K562 (cell line): Measurements from ENCODE around the gene USHBP1. TPM values are rescaled to one million over a fixed set of nuclear protein-coding genes. Genes with fewer than 3 reads are reported as not detected.

ENCODE experiments used
- ARID1B ChIP-seq: fragments of 450-650 bp; IDR thresholded peaks from 2 replicates; pipeline ENCODE4 v1.6.1; 2016; ENCODE audit warnings: antibody characterized with exemption, mild to moderate bottlenecking, inconsistent platforms
- DMBX1 ChIP-seq: fragments of 250-450 bp; sonication (Bioruptor Pico); IDR thresholded peaks from 2 replicates; pipeline ENCODE4 v1.8.0; 2022; ENCODE audit warnings: inconsistent platforms, mild to moderate bottlenecking, moderate library complexity, borderline replicate concordance
- GATAD2B ChIP-seq: fragments of 450-650 bp; IDR thresholded peaks from 2 replicates; pipeline ENCODE4 v1.6.1; 2017; ENCODE audit warnings: mild to moderate bottlenecking, borderline replicate concordance
- GMEB1 ChIP-seq: fragments of 250-450 bp; sonication (Bioruptor Pico); IDR thresholded peaks from 2 replicates; pipeline ENCODE4 v1.4.0; 2020; ENCODE audit warnings: mild to moderate bottlenecking
- HDAC6 ChIP-seq: IDR thresholded peaks from 2 replicates; pipeline ENCODE4 v1.6.1; 2012; ENCODE audit warnings: low read depth, mild to moderate bottlenecking, control low read depth, inconsistent platforms, low read length, moderate library complexity
- HOXB6 ChIP-seq: fragments of 250-450 bp; sonication (Bioruptor Pico); IDR thresholded peaks from 2 replicates; pipeline ENCODE4 v1.5.1; 2022; ENCODE audit warnings: mild to moderate bottlenecking, borderline replicate concordance
- PRDM10 ChIP-seq: fragments of 450-650 bp; IDR thresholded peaks from 2 replicates; pipeline ENCODE4 v1.6.1; 2018; ENCODE audit not compliant: partially characterized antibody
- PRPF4 ChIP-seq: fragments of 200-400 bp; formaldehyde crosslinking; IDR thresholded peaks from one replicate; pipeline ENCODE4 v1.6.1; 2017; ENCODE audit warnings: low read length, low read depth, mild to moderate bottlenecking; ENCODE audit not compliant: insufficient read depth, poor library complexity, severe bottlenecking
- RHOXF2B ChIP-seq: fragments of 250-450 bp; sonication (Bioruptor Pico); conservative IDR thresholded peaks from 2 replicates; pipeline ENCODE4 v1.5.1; 2021
- SMARCC2 ChIP-seq: fragments of 450-650 bp; IDR thresholded peaks from 2 replicates; pipeline ENCODE4 v1.6.1; 2017; ENCODE audit warnings: antibody characterized with exemption, moderate library complexity, mild to moderate bottlenecking, low read depth
- SUPT5H ChIP-seq: fragments of 450-650 bp; IDR thresholded peaks from 2 replicates; pipeline ENCODE4 v1.6.1; 2016
- UBTF ChIP-seq, 2 experiments: IDR thresholded peaks; 2 replicates each; pipeline ENCODE4 v1.6.1; 2012; ENCODE audit warnings: improper control_type of control experiment in 2 of 2, low read depth in 2 of 2, low read length in 2 of 2, borderline replicate concordance in 1 of 2
- ZNF134 ChIP-seq: fragments of 250-450 bp; sonication (Bioruptor Pico); conservative IDR thresholded peaks from 2 replicates; pipeline ENCODE4 v1.4.0; 2020
- ZNF280B ChIP-seq: fragments of 250-450 bp; sonication (Bioruptor Pico); IDR thresholded peaks from 2 replicates; pipeline ENCODE4 v1.5.1; 2021; ENCODE audit warnings: mild to moderate bottlenecking
- polyA plus RNA-seq, 8 experiments: library from polyadenylated mRNA; depleted of rRNA in 4 of 8; stranded (reverse) in 5 of 8; unstranded in 3 of 8; fragments of >200 nt; fragmentation: Nextera tagmentation in 2 of 8; fragmentation: Illumina TruSeq in 1 of 8; extraction: Ambion mirVana in 2 of 8; extraction: Trizol in 1 of 8; gene quantifications; 2 replicates each; pipeline versions ENCODE4 v1.2.1 to v1.2.3, GENCODE V29; 2011 to 2014; ENCODE audit warnings: inconsistent platforms in 1 of 8, missing spikeins in 1 of 8
- total RNA-seq, 7 experiments: library from RNA; depleted of rRNA in 6 of 7; stranded (reverse); fragments of >200 nt in 6 of 7; fragmentation: Illumina TruSeq in 2 of 7; extraction: Trizol in 2 of 7; gene quantifications; 2 replicates each; pipeline versions ENCODE4 v1.2.1 to v1.2.3, GENCODE V29; 2011 to 2021; ENCODE audit warnings: low replicate concordance in 1 of 7

USHBP1 gene
- total and polyA plus RNA-seq, 9 of the 15 experiments (the other 6 are each of a cell fraction or from before 2014, with no cell fraction given): 0.03 to 0.10 (median 0.05) TPM; not detected in 5

GRCh38 chr19:17282488-17283125 is 18.1 kb upstream of the USHBP1 start (continued):
- no peak for TF ChIP-seq ZNF134
- no peak for TF ChIP-seq GATAD2B
- no peak for TF ChIP-seq ZNF280B (CRISPR knock-in tag)
- TF ChIP-seq PRPF4: no peak
- TF ChIP-seq HDAC6: no peak
- TF ChIP-seq ARID1B: no peak
- TF ChIP-seq HOXB6: no peak
- no peak for TF ChIP-seq GMEB1 (CRISPR knock-in tag)
- TF ChIP-seq UBTF (IDR thresholded peaks at IDR 0.05; ENCODE audit: borderline replicate concordance in 1 of 2, low read depth in 2 of 2, low read length in 2 of 2): peak in 1 of 2 experiments; percentile 62; a peak in 1 of 4 replicates
- no peak for TF ChIP-seq SMARCC2
- TF ChIP-seq PRDM10: peak; percentile 46
- 0 out of 2 replicates have a peak, but pooled peaks have one; percentile 29 for TF ChIP-seq DMBX1 (CRISPR knock-in tag)
- TF ChIP-seq SUPT5H: no peak
- no peak for TF ChIP-seq RHOXF2B
